Gastroesophageal sphincter (tissue), 4 donors: ENCODE data around the gene GNG3. TPM values are rescaled to one million over a fixed set of nuclear protein-coding genes. Genes with fewer than 3 reads are reported as not detected.
"Not testable (repeated sequence)": the region's sequence is repeated elsewhere in the genome, so short reads cannot be mapped to it uniquely, and the experiment has no call there.

Source experiments
- ATAC-seq: fragments of 150-250 bp; one replicate; pipeline ENCODE4 v1.9.1; 2016; ENCODE audit warnings: mild to moderate bottlenecking, moderate library complexity
- H3K27ac ChIP-seq, 4 donors: fragments of 200-600 bp; sonication (generic) in 3 of 4; 1 replicate in 3 of 4; 2 replicates in 1 of 4; pipeline ENCODE4 v1.5.1; 2016 to 2019
- H3K27me3 ChIP-seq: fragments of 200-600 bp; sonication (generic); one replicate; pipeline ENCODE4 v1.5.1; 2019
- H3K36me3 ChIP-seq, 2 donors: fragments of 200-600 bp; sonication (generic); one replicate each; pipeline ENCODE4 v1.5.1; 2019; ENCODE audit warnings: control low read depth in 1 of 2
- H3K4me1 ChIP-seq, 3 donors: fragments of 200-600 bp; sonication (generic); 1 replicate in 2 of 3; 2 replicates in 1 of 3; pipeline ENCODE4 v1.5.1; 2016 to 2019; ENCODE audit warnings: control low read depth in 2 of 3
- H3K4me3 ChIP-seq, 2 donors: fragments of 200-600 bp; sonication (generic); one replicate each; pipeline ENCODE4 v1.5.1; 2019; ENCODE audit warnings: mild to moderate bottlenecking in 1 of 2, moderate library complexity in 1 of 2
- H3K9me3 ChIP-seq, 3 donors: fragments of 200-600 bp; sonication (generic); one replicate each; pipeline ENCODE4 v1.5.1; 2017 to 2019; ENCODE audit warnings: control low read depth in 2 of 3
- EP300 ChIP-seq: sonication (generic); formaldehyde crosslinking; IDR thresholded peaks from one replicate; pipeline ENCODE4 v1.6.1; 2017; ENCODE audit warnings: antibody characterized with exemption, mild to moderate bottlenecking
- POLR2A ChIP-seq, 2 donors: fragments of 450-650 bp; IDR thresholded peaks; one replicate each; pipeline ENCODE4 v1.6.1; 2017; ENCODE audit warnings: antibody characterized with exemption in 2 of 2, mild to moderate bottlenecking in 2 of 2, moderate library complexity in 1 of 2
- POLR2AphosphoS5 ChIP-seq: sonication (generic); formaldehyde crosslinking; IDR thresholded peaks from one replicate; pipeline ENCODE4 v1.6.1; 2017; ENCODE audit warnings: antibody characterized with exemption
- WGBS, 2 donors: methylation state at CpG; one replicate each; pipeline ENCODE4 v1.1.5; 2018; ENCODE audit warnings: low coverage in 1 of 2; 5-methylcytosine and 5-hydroxymethylcytosine counted together
- total RNA-seq, 4 donors: library from RNA; depleted of rRNA; stranded (reverse); fragments of >200 nt; gene quantifications; one replicate each; pipeline ENCODE4 v1.1.0, GENCODE V29; 2016
- TF ChIP-seq, protein P1 (sequence below), 4 experiments: fragments of 200-600 bp in 2 of 4; fragments of 450-650 bp in 2 of 4; sonication (generic) in 1 of 4; IDR thresholded peaks; one replicate each; pipeline ENCODE4 v1.5.1; 2017 to 2019; ENCODE audit warnings: antibody characterized with exemption in 4 of 4, mild to moderate bottlenecking in 2 of 4, moderate library complexity in 2 of 4

Gene GNG3
- total RNA-seq, 4 donors from 2014 or later: not detected

- peak within 1 kb of the TSS; percentile 48 to 80 for H3K4me3 ChIP-seq
- H3K36me3 ChIP-seq: peaks cover 0 to 41% of the 10 kb centered on the region in 2 donors
- peaks cover 3 to 73% (median 24%) of the 10 kb centered on the region in 3 donors for H3K4me1 ChIP-seq
- 0% methylated on average over 2 to 6 of the region's 59 CpGs for WGBS, 2 donors
- peak; percentile 87 for ATAC-seq
- no peaks in the 10 kb centered on the region for H3K9me3 ChIP-seq
- no peak for TF ChIP-seq EP300
- TF ChIP-seq, protein P1, sequence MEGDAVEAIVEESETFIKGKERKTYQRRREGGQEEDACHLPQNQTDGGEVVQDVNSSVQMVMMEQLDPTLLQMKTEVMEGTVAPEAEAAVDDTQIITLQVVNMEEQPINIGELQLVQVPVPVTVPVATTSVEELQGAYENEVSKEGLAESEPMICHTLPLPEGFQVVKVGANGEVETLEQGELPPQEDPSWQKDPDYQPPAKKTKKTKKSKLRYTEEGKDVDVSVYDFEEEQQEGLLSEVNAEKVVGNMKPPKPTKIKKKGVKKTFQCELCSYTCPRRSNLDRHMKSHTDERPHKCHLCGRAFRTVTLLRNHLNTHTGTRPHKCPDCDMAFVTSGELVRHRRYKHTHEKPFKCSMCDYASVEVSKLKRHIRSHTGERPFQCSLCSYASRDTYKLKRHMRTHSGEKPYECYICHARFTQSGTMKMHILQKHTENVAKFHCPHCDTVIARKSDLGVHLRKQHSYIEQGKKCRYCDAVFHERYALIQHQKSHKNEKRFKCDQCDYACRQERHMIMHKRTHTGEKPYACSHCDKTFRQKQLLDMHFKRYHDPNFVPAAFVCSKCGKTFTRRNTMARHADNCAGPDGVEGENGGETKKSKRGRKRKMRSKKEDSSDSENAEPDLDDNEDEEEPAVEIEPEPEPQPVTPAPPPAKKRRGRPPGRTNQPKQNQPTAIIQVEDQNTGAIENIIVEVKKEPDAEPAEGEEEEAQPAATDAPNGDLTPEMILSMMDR (IDR thresholded peaks at IDR 0.05): peak in 1 of 4 experiments; percentile 24
- TF ChIP-seq POLR2AphosphoS5: peak; percentile 70
- TF ChIP-seq POLR2A (IDR thresholded peaks at IDR 0.05): peak; percentile 49 to 59
- no peaks in the 10 kb centered on the region for H3K27me3 ChIP-seq
- H3K27ac ChIP-seq: peak within 1 kb of the TSS; percentile 24 to 91 (median 88)
Observed at GRCh38 chr11:62671608-62672389, 35.7 kb upstream of the GNG3 start, which contains the start of the genes LBHD1 and UQCC3. TSS of gene LBHD1 (minus strand) at chr11:62672267. CDS start at chr11:62670031, 2,236 bp downstream. TSS of gene UQCC3 (plus strand) at chr11:62671673. CDS start at chr11:62671746, 73 bp downstream.

GRCh38 chr11:62673196-62673525 lies 34.3 kb upstream of the GNG3 start:
- WGBS, 2 donors: 50 to 82% methylated on average over 1 to 2 of the region's 2 CpGs
- TF ChIP-seq POLR2AphosphoS5 (no peak), POLR2A (IDR thresholded peaks at IDR 0.05) (no peak), EP300 (no peak)
- TF ChIP-seq, protein P1 (IDR thresholded peaks at IDR 0.05): no peak
- no peak for ATAC-seq
- peaks cover 0 to 51% of the 10 kb centered on the region in 2 donors for H3K36me3 ChIP-seq
- H3K27ac ChIP-seq: peak overlapping the region in 2 of 4 donors; percentile 86 to 91
- no peaks in the 10 kb centered on the region for H3K9me3 ChIP-seq
- H3K4me1 ChIP-seq: peaks cover 0 to 73% (median 19%) of the 10 kb centered on the region in 3 donors
- H3K4me3 ChIP-seq: no peak overlapping the region
- no peaks in the 10 kb centered on the region for H3K27me3 ChIP-seq

GRCh38 chr11:62675415-62675814 lies 32.1 kb upstream of the GNG3 start:
- 91% methylated on average over 4 of the region's 10 CpGs; no CpG with 5 or more reads in 1 of the 2 donors for WGBS, 2 donors
- not testable (repeated sequence) for H3K9me3 ChIP-seq, H3K27ac ChIP-seq, H3K27me3 ChIP-seq, H3K4me3 ChIP-seq, ATAC-seq
- H3K4me1 ChIP-seq: peaks cover 0 to 75% (median 29%) of the 10 kb centered on the region in 3 donors
- H3K36me3 ChIP-seq: peaks cover 0 to 51% of the 10 kb centered on the region in 2 donors

DNA sequence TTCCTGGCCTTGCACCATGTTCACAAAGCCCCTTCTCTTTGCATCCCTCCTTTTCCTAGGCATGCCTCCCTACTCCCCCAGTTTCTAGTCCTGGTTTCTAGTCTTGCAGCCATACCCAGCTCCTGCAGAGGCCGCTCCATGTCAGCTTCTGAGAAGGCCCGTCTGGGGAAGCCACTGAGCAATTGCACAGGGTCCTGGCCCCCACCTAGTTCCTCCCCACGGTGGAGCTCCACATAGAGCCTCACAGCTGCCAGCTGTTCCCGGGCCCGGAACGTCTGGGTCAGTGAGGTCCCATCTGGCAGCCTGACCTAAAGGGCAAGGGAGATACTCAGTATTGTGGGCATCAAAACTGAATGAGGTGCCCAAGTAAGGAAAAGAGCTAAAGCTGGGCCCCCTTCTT lies 30.8 kb upstream of the GNG3 start:
- Histone ChIP-seq H3K27ac (no peak overlapping the region), H3K27me3 (no peaks in the 10 kb centered on the region), H3K36me3 (peaks cover 0 to 51% of the 10 kb centered on the region in 2 donors), H3K4me1 (peaks cover 0 to 76% (median 24%) of the 10 kb centered on the region in 3 donors), H3K4me3 (no peak overlapping the region), H3K9me3 (no peaks in the 10 kb centered on the region)
- 40% methylated on average over 3 of the region's 6 CpGs; no CpG with 5 or more reads in 1 of the 2 donors for WGBS, 2 donors
- TF ChIP-seq, protein P1 (IDR thresholded peaks at IDR 0.05): no peak
- TF ChIP-seq EP300 (no peak), POLR2A (IDR thresholded peaks at IDR 0.05) (no peak), POLR2AphosphoS5 (no peak)
- ATAC-seq: no peak

GRCh38 chr11:62677156-62677555 lies 30.3 kb upstream of the GNG3 start:
- Histone ChIP-seq H3K9me3 (no peaks in the 10 kb centered on the region), H3K36me3 (peaks cover 0 to 51% of the 10 kb centered on the region in 2 donors), H3K4me1 (peaks cover 0 to 72% (median 24%) of the 10 kb centered on the region in 3 donors), H3K27ac (no peak overlapping the region), H3K27me3 (no peaks in the 10 kb centered on the region), H3K4me3 (no peak overlapping the region)
- TF ChIP-seq EP300 (no peak), POLR2AphosphoS5 (no peak), POLR2A (IDR thresholded peaks at IDR 0.05) (no peak)
- TF ChIP-seq, protein P1 (IDR thresholded peaks at IDR 0.05): no peak
- no peak for ATAC-seq
- 41 to 73% methylated on average over 4 to 5 of the region's 6 CpGs for WGBS, 2 donors
